Measurements from ENCODE around the gene ADAMTSL1.

The ADAMTSL1 gene

GRCh38 chr9:18785604-18786003 lies 311.7 kb downstream of the ADAMTSL1 start:
- no peak for DNase-seq

GRCh38 chr9:18786196-18786595 lies 312.2 kb downstream of the ADAMTSL1 start:
- DNase-seq: no peak

GRCh38 chr9:18786911-18787650 lies 313.1 kb downstream of the ADAMTSL1 start:
- no peak for DNase-seq

GRCh38 chr9:18788256-18788655 lies 314.3 kb downstream of the ADAMTSL1 start:
- no peak for DNase-seq

GRCh38 chr9:18791074-18791473 lies 317.1 kb downstream of the ADAMTSL1 start:
- no peak for DNase-seq

- DNase-seq: no peak
Observed at GRCh38 chr9:18793122-18793521, 319.2 kb downstream of the ADAMTSL1 start.

GRCh38 chr9:18795947-18796671 lies 322.2 kb downstream of the ADAMTSL1 start:
- no peak for DNase-seq

- no peak for DNase-seq
Observed at GRCh38 chr9:18796696-18797270, 322.8 kb downstream of the ADAMTSL1 start.

GRCh38 chr9:18798106-18798505 lies 324.2 kb downstream of the ADAMTSL1 start:
- DNase-seq: no peak

- DNase-seq: no peak
Observed at GRCh38 chr9:18798508-18799290, 324.7 kb downstream of the ADAMTSL1 start.

GRCh38 chr9:18799428-18799827 lies 325.5 kb downstream of the ADAMTSL1 start:
- no peak for DNase-seq

- no peak for DNase-seq
Observed at GRCh38 chr9:18800579-18800978, 326.6 kb downstream of the ADAMTSL1 start.

GRCh38 chr9:18805386-18805785 lies 331.4 kb downstream of the ADAMTSL1 start:
- no peak for DNase-seq

- no peak for DNase-seq
Observed at GRCh38 chr9:18806232-18807080, 332.5 kb downstream of the ADAMTSL1 start.

- DNase-seq: no peak
Observed at GRCh38 chr9:18810581-18810980, 336.6 kb downstream of the ADAMTSL1 start.

- DNase-seq: no peak
Observed at GRCh38 chr9:18811171-18811570, 337.2 kb downstream of the ADAMTSL1 start.

GRCh38 chr9:18819418-18819817 lies 345.5 kb downstream of the ADAMTSL1 start:
- DNase-seq: no peak

GRCh38 chr9:18820566-18821095 lies 346.7 kb downstream of the ADAMTSL1 start:
- DNase-seq: no peak

GRCh38 chr9:18821788-18822187 lies 347.8 kb downstream of the ADAMTSL1 start:
- no peak for DNase-seq

- DNase-seq: no peak
Observed at GRCh38 chr9:18822850-18823249, 348.9 kb downstream of the ADAMTSL1 start.

GRCh38 chr9:18824095-18824666 lies 350.2 kb downstream of the ADAMTSL1 start:
- DNase-seq: no peak

Measured in stimulated activated CD4-positive, alpha-beta T cell treated with anti-CD3 and anti-CD28 coated beads, Interleukin-2, amount 100 ng/mL, for 48 hours (primary cell).